HPDE6-E6E7 (cell line): ENCODE results near the gene LAG3.

ENCODE experiments used
- DNase-seq: peaks from one replicate; pipeline ENCODE4 v3.0.0; 2011; ENCODE audit warnings: missing footprints; ENCODE audit errors: extremely low spot score

LAG3 gene

DNA sequence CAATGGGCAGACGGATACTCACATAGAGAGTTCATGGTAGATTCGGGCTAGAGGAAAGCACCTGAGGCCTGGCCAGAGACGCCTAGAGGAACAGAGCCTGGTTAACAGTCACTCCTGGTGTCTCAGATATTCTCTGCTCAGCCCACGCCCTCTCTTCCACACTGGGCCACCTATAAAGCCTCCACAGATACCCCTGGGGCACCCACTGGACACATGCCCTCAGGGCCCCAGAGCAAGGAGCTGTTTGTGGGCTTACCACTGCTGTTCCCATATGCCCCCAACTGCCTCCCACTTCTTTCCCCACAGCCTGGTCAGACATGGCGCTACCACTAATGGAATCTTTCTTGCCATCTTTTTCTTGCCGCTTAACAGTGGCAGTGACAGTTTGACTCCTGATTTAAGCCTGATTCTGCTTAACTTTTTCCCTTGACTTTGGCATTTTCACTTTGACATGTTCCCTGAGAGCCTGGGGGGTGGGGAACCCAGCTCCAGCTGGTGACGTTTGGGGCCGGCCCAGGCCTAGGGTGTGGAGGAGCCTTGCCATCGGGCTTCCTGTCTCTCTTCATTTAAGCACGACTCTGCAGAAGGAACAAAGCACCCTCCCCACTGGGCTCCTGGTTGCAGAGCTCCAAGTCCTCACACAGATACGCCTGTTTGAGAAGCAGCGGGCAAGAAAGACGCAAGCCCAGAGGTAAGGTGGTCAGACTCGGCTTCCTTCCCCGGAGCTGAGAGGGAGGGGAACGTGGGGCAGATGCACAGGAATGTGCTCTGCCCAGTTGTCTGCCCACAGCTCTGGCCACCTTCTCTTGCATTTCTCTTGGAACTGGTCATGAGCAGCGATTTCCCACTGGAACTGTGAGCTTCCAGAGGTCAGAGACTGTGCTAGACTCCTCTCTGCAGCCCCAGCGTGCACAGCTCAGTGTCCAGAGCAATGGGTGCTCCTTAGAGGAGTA is 16.9 kb downstream of the LAG3 start, which contains the start of gene CD4:
Gene CD4, plus strand, starts transcription at position 557 of the 953 bp plus-strand sequence. CDS start 10,611 bp downstream, outside the sequence.
- DNase-seq = no peak

- DNase-seq = no peak
Measured at GRCh38 chr12:6790496-6791150, 18.3 kb downstream of the LAG3 start.

DNA sequence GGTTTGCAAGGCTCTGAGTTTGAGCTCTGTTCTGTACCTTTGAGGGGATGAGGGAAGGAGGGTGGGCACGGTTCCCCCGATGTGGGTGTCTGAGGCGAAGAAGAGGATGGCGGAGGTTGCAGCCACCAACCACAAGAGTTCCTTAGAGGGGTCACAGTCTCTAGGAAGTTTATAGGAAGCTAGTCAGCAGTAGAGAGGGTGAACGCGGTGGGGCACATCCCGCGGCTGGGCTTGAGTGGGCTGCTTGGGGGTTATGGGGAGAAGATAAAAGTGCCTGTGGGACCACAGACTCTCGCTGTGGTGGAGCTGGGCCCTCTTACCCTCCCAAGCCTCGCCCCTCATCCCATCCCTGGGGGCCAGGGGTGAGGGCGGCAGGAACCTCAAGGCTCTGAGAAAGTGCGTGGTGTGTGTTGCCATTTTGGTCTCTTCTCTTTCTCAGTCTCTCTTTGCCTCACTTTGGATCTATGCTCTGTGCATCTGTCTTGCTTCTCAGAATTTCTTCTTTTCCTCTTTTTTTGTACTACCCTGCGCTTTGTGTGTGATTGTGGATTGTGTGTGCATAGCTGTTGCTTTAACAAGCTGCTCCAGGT is 19.7 kb downstream of the LAG3 start:
- no peak for DNase-seq

DNA sequence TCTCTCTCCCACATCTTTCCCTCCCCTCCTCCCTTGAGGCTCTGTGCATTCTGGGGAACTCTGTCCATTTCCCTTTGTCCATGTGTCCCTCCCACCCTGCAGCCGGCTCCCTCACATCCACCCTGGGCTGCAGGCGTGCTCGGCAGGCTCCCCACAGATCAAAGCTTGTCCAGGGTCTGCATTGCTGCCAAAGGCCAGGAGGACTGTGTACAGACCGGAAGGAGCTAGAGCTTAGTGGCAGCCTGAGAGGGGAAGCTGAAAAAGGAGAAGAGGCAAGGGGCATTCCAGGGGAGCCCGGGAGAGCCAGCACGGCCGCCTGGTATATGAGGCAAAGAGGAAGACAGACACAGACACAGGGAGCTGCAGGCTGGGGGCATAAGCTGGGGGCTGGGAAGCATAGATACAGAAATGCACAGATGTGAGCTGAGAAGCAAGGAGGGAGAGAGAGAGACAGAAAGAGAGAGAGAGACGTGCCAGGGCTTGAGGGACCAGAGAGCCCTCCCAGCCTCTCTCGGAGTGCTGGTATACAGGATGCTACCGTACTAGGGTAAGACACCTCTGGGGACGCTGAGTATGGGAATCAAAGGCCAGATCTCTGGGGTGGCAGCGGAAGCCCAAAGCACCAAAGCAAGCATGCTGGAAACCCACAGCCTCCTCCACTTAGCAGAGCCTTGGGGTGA is 20.3 kb downstream of the LAG3 start:
- DNase-seq = no peak

GRCh38 chr12:6795088-6795487 is 22.8 kb downstream of the LAG3 start:
- DNase-seq = no peak

DNA sequence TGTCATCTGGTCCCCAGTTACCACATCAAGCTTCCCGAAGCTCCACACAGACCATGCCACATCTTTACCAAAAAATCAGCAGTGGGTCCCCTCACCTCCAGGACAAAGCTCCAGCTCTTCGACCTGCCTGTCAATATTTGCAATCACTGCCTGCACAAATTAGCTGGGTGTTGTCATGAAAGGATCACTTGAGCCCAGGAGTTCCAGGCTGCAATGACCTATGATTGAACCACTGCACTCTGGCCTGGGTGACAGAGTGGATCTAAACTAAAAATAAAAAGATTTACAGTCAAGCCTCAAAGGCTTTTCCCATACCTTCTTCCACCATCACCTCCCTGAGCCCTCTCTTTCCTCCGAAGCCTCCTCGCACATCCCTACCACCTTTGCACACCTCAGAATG is 24.3 kb downstream of the LAG3 start:
- DNase-seq = no peak

GRCh38 chr12:6799147-6799546 is 26.8 kb downstream of the LAG3 start:
- no peak for DNase-seq

DNA sequence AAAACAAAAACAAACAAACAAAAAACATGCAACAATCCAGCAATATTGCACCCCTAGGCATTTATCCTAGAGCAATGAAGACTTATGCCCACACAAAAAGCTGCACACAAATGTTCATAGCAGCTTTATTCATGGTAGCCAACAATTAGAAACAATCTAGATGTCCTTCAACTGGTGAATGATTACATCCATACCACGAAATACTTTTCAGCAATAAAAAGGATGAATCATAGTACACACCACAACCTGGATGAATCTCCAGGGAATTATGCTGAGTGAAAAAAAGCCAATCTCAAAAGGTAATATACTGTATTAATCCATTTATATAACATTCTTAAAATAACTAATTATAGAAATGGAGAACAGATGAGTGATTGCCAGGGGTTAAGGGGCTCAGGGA is 34.9 kb downstream of the LAG3 start:
- no peak for DNase-seq

DNA sequence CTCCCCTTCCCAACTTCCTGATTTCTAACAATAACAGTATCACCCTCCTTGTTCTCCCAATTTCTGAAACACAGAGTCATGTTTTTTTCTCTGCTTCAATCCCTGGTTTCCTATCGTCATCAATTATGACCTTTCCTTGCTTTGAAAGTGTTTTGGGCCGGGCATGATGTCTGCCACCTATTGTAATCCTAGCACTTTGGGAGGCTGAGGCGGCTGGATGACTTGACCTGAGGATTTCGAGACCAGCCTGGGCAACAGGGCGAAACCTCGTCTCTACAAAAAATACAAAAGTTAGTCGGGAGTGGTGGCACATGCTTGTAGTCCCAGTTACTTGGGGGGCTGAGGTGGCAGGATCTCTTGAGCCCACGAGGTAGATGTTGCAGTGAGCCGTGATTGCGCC is 36.7 kb downstream of the LAG3 start:
- DNase-seq = no peak

DNA sequence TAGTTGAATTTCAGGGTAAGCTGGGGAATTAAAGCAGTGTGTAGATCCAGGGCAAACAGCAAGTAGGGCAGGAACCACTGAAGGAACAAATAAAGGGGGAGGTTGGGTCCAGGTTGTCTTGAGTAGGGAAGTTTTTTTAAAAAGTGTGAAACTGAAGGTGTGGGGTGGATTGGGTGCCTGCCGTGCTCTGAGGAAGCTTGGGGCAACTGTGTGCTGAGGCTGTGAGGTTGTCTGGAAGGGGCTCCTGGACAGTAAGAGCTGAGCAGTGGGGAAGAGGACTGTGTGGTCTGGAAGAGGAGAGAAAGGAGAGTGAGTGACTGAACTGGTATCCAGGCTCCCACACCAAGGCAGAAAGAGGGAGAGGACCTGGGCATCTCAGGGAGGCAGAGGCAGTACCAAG is 38.4 kb downstream of the LAG3 start:
- DNase-seq = no peak

DNA sequence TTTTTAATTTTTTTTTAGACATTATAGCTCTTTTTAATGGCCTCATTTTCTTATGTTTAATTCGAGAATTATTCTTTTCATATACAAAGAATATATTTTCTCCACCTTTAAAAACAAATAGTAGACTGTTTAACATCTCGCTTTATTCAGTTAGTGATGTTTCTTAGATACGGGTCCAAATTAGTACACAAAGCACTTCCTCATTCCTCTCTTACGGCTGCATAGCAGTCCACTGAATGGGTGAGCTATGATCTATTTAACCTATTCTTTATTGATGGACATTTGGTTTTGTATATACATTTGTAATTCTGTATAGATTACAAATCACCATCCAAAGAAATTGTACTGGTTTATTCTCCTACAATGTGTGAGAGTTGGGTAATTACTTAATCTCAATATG is 41.0 kb downstream of the LAG3 start:
- no peak for DNase-seq

GRCh38 chr12:6816598-6816997 is 44.3 kb downstream of the LAG3 start:
- no peak for DNase-seq

DNA sequence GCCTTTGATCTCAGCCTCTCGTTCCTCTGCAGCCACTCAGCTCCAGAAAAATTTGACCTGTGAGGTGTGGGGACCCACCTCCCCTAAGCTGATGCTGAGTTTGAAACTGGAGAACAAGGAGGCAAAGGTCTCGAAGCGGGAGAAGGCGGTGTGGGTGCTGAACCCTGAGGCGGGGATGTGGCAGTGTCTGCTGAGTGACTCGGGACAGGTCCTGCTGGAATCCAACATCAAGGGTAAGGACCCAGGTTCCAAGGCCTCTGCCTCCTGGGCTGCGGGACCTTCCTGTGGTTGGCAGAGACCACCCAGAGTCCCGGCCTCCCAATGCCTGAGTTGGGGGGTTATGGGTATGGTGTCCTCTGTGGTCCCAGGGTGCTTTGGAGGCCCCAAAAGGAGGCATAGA is 44.8 kb downstream of the LAG3 start:
- DNase-seq = no peak

DNA sequence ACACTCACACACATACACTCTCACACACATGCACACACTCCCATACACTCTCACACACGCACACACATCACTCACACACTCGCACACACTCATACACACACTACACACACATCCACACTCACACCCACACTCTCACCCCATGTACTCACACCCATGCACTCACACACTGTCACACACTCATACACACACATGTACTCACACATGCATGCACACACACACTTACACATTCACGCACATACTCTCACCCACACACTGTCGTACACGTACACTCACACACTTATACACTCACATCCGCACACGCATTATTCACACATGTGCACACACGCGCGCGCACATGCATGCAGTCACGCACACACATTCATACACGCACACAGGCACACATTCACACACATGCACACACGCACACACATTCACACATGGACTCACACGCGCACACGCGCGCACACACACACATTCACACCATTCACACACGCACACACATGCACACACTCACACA is 45.4 kb downstream of the LAG3 start:
- no peak for DNase-seq

DNA sequence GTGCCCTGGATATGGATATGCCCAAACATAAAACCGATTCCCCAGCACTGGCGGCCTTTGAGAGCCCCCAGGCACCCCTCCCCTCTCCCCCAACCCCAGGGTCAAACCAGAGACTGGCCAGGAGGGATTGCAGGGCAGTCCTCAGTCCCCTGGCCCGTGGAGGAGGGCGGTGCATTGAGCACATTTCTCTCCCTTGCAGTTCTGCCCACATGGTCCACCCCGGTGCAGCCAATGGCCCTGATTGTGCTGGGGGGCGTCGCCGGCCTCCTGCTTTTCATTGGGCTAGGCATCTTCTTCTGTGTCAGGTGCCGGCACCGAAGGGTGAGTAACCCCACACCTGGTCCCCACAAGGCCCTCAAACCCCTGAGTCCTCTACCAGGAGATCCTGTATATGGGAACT is 45.9 kb downstream of the LAG3 start:
- DNase-seq = no peak

- DNase-seq = no peak
Measured at GRCh38 chr12:6818645-6819044, 46.3 kb downstream of the LAG3 start.

DNA sequence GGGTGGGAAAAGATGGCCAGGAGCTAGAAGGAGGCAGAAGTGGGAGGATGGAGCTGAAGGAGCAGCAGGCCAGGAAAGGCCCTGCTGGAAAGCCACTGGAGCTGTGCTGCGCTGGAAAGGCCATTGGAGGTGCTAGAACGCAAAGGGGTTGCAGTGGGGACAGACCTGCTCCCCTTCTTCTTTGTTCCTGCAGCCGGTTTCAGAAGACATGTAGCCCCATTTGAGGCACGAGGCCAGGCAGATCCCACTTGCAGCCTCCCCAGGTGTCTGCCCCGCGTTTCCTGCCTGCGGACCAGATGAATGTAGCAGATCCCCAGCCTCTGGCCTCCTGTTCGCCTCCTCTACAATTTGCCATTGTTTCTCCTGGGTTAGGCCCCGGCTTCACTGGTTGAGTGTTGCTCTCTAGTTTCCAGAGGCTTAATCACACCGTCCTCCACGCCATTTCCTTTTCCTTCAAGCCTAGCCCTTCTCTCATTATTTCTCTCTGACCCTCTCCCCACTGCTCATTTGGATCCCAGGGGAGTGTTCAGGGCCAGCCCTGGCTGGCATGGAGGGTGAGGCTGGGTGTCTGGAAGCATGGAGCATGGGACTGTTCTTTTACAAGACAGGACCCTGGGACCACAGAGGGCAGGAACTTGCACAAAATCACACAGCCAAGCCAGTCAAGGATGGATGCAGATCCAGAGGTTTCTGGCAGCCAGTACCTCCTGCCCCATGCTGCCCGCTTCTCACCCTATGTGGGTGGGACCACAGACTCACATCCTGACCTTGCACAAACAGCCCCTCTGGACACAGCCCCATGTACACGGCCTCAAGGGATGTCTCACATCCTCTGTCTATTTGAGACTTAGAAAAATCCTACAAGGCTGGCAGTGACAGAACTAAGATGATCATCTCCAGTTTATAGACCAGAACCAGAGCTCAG is 47.0 kb downstream of the LAG3 start:
- no peak for DNase-seq

DNA sequence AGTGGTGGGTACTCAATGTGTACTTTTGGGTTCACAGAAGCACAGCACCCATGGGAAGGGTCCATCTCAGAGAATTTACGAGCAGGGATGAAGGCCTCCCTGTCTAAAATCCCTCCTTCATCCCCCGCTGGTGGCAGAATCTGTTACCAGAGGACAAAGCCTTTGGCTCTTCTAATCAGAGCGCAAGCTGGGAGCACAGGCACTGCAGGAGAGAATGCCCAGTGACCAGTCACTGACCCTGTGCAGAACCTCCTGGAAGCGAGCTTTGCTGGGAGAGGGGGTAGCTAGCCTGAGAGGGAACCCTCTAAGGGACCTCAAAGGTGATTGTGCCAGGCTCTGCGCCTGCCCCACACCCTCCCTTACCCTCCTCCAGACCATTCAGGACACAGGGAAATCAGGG is 47.8 kb downstream of the LAG3 start:
- DNase-seq = no peak

DNA sequence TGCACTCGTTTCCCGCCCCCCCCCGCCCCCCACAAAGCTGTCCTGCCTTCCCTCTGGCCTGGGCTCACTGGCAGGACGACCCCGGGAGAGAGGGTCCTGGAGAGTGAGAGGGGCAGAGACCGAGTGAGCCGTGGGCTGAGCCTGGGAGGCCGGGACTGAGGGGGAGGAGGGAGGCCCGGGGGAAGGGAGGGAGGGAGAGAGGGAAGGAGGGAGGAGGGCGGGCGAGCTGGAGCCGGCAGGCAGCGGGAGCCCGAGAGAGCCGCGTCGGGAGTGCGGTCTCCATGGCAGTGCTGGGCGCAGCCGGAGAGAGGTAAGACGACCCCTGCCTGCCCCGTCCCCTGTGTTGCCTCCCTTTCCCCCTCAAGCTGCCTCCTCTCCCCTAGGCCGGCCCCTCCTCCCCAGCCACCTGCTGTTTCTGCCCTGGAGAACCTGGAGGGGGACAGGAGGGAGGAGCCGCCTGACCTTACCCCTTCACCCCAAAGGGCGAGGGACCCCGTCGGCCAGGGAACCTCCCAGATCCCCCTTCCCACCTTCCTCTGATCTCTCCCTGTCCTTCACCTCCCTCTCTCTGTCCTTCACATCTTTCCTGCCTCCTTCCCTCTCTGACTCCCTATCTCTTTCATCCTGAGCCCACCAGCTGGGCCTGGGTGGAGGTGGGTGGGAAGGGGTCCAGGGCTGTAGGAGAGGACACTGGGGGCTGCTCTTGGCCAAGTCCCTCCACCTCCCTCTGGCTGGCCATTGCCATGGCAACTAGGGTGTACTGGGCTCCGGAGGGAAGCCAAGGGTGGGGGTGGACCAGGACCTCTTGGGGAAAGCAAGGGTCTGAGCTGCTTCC is 49.5 kb downstream of the LAG3 start, which contains the start of gene GPR162:
Gene GPR162, plus strand, starts transcription at position 231 of the 835 bp plus-strand sequence. CDS start 2,078 bp downstream, outside the sequence.
- no peak for DNase-seq
